GM12873 (cell line): ENCODE measurements around the gene C2CD2L.

Source experiments
- TF ChIP-seq, protein P1 (sequence below): IDR thresholded peaks from 2 replicates; pipeline ENCODE4 v1.5.1; 2012; ENCODE audit warnings: low read depth, mild to moderate bottlenecking, moderate library complexity, low read length, control low read depth; ENCODE audit not compliant: insufficient read depth; ENCODE audit errors: missing control alignments

Gene C2CD2L

GRCh38 chr11:119089319-119089718, 17.8 kb upstream of the C2CD2L start:
- TF ChIP-seq, protein P1, sequence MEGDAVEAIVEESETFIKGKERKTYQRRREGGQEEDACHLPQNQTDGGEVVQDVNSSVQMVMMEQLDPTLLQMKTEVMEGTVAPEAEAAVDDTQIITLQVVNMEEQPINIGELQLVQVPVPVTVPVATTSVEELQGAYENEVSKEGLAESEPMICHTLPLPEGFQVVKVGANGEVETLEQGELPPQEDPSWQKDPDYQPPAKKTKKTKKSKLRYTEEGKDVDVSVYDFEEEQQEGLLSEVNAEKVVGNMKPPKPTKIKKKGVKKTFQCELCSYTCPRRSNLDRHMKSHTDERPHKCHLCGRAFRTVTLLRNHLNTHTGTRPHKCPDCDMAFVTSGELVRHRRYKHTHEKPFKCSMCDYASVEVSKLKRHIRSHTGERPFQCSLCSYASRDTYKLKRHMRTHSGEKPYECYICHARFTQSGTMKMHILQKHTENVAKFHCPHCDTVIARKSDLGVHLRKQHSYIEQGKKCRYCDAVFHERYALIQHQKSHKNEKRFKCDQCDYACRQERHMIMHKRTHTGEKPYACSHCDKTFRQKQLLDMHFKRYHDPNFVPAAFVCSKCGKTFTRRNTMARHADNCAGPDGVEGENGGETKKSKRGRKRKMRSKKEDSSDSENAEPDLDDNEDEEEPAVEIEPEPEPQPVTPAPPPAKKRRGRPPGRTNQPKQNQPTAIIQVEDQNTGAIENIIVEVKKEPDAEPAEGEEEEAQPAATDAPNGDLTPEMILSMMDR = no peak

DNA sequence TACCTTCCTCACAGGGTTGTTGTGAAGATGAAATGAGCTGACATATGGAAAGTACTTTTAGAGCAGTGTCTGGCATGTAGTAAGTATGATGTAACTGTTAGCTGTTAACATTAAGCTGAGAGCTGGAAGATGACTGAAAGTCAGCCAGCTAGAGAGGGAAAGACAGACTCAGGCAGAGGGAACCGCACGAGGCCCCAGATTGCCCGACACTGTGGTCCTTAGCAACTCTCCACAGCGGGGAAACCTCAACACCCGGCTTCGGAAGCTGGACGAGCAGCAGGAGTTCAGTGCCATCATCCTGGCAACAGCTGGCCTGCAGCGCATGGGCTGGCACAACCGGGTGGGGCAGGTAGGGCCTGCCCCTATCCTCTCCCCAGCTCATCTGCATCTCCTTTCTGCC, 16.0 kb upstream of the C2CD2L start:
- TF ChIP-seq, protein P1 = no peak

DNA sequence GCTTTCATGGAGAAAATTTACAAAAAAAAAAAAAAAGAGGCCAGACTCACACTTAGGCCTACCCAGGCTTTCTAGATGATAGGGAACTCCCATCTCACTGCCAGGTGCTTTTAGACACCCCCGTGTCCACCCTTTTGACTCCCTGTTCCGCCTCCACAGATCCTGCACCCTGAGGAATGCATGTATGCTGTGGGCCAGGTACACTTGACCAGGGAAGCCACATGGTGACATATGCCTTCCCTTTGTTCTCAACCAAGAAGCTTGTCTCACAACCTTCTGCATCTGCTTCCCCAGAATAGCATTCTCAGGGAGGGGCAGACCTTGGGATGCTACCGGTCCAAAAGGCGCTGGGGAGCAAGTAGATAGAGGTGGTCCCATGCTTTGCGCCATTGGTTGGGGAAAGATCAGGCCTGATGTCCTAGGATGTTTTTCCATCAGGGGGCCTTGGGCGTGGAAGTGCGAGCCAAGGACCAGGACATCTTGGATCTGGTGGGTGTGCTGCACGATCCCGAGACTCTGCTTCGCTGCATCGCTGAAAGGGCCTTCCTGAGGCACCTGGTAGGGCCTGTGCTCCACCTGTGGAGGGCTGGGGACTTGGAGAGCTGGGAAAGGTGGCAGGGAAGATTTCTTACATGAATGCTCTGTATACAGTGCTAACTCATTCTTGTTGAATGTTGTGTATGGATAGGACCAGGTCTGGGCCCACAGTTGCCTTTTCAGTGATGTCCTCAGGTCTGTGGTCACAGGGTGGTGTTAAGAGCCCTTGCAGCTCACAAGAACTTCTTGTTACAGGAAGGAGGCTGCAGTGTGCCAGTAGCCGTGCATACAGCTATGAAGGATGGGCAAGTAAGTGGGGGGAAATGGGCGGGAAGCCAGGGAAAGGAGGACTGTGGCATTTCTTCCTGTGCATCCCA, 14.9 kb upstream of the C2CD2L start:
- TF ChIP-seq, protein P1 = no peak

DNA sequence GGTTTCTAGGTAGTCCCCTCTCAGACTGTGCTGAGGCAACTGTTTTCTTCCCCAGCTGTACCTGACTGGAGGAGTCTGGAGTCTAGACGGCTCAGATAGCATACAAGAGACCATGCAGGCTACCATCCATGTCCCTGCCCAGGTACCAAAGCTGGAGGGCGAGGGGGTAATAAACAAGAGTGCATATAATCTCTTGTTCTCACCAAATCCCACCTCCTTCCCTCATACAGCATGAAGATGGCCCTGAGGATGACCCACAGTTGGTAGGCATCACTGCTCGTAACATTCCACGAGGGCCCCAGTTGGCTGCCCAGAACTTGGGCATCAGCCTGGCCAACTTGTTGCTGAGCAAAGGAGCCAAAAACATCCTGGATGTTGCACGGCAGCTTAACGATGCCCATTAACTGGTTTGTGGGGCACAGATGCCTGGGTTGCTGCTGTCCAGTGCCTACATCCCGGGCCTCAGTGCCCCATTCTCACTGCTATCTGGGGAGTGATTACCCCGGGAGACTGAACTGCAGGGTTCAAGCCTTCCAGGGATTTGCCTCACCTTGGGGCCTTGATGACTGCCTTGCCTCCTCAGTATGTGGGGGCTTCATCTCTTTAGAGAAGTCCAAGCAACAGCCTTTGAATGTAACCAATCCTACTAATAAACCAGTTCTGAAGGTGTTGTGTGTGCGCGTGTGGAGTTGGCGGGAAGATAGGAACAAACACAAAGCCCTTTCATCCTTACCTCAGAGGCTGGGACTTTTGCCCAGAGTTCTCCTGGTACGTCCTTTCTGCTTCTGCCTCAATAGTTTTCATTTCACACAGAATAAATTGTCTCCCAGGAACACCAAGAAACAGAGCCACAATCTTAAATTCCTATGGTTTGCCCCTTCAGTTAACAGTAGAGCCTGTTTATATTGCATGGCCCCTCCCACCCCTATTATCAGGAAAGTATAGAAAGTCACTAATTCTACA, 14.0 kb upstream of the C2CD2L start:
- TF ChIP-seq, protein P1 = no peak

DNA sequence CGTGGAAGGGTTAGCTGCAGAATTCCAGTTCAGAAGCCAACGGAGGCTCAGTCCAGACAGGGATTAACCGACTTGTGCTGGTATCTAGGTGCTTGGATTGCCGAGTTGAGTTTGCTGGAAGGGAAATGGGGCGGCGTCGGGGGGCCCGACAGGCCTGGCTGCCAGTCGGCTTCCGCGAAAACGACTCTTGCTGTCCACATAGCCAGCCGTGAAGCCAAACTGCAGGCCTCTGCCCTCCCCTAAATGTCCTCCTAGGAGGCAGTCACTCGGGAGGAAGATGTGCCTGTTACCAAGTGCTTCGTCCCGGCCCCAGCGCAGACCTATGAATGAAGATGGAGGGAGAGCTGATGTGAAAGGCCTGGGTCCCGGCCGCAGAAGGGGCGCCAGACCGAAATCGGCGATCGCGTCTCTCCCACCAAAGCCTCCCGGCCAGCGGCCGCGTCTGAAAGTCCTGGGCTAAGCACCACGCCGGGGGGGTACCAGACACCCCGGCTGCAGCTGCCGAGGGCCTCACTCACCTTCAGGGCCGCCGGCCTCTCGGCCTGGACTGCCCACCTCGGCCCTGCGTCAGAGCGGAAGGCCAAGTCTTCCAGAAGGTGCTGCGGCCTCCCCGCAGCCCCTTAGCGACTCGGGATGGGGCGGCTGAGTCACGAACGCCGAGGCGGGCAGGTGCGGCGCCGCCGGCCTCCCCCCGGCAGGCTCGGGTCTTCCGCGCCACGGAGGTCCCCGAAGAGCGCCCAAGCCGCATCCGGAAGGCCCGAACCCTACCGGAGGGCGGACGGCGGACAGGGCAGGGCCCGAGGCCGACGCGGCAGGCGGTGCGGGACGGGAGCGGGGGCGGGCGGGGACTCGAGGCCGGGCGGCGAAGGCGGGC, 13.0 kb upstream of the C2CD2L start:
- TF ChIP-seq, protein P1 = no peak

DNA sequence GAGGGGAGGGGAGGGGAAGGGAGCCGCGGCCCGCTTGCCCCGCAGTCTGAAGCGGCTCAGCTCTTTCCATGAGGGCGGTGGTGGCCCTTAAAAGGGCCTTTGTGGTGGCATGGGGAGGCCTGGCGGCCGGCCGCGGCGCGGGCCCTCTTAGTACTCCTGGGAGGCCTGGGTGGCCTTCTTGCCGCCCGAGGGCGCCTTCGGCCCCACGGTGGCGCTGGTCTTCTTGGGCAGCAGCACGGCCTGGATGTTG, 12.4 kb upstream of the C2CD2L start:
- TF ChIP-seq, protein P1 = peak; percentile 65
